Stimulated activated CD4-positive, alpha-beta T cell treated with anti-CD3 and anti-CD28 coated beads, Interleukin-1b, Interleukin-23, amount 100 ng/mL, for 4 hours (primary cell): ENCODE data around the gene MYO5C.

Experiments
- DNase-seq, 2 donors: peaks; one replicate each; pipeline ENCODE4 v3.0.0-alpha.2; 2020; ENCODE audit warnings: low read depth in 2 of 2

MYO5C gene, protein sequence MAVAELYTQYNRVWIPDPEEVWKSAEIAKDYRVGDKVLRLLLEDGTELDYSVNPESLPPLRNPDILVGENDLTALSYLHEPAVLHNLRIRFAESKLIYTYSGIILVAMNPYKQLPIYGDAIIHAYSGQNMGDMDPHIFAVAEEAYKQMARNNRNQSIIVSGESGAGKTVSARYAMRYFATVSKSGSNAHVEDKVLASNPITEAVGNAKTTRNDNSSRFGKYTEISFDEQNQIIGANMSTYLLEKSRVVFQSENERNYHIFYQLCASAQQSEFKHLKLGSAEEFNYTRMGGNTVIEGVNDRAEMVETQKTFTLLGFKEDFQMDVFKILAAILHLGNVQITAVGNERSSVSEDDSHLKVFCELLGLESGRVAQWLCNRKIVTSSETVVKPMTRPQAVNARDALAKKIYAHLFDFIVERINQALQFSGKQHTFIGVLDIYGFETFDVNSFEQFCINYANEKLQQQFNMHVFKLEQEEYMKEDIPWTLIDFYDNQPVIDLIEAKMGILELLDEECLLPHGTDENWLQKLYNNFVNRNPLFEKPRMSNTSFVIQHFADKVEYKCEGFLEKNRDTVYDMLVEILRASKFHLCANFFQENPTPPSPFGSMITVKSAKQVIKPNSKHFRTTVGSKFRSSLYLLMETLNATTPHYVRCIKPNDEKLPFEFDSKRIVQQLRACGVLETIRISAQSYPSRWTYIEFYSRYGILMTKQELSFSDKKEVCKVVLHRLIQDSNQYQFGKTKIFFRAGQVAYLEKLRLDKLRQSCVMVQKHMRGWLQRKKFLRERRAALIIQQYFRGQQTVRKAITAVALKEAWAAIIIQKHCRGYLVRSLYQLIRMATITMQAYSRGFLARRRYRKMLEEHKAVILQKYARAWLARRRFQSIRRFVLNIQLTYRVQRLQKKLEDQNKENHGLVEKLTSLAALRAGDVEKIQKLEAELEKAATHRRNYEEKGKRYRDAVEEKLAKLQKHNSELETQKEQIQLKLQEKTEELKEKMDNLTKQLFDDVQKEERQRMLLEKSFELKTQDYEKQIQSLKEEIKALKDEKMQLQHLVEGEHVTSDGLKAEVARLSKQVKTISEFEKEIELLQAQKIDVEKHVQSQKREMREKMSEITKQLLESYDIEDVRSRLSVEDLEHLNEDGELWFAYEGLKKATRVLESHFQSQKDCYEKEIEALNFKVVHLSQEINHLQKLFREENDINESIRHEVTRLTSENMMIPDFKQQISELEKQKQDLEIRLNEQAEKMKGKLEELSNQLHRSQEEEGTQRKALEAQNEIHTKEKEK (N-terminal part only)

DNA sequence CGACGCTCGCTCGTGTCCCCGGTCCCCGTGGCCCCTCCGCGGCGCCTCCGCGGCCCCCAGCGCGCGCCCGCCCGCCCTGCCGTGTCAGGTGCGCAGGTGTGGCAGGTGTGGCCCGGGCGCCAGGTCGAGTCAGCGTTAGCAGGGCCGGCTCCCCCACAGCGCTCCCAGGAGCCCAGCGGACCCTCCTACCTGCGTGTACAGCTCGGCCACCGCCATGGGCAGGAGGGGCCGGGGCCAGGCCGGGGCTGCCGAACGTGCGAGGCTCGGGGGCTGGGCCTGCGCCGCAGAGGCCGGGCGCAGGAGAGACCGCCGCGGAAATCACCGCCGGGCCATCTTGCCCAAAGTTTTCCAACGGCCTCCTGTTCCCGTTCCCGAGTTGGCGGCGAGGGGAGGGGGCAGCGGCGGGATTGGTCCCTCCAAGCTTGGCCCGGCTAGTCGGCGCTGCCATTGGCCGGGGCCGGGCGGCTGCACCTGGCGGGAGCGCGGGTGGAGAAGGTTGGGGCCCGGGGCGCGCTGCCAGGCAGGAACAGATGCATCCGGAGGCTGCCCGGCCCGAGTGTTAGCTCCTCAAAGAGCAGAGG is at the start of gene MYO5C:
Gene MYO5C (minus strand): TSS at position 384 of the 581 bp plus-strand sequence. CDS start 168 bp downstream, at position 216.
- no peak for DNase-seq

- no peak for DNase-seq
Measured at GRCh38 chr15:52344592-52344991, 49.0 kb upstream of the MYO5C start.

DNA sequence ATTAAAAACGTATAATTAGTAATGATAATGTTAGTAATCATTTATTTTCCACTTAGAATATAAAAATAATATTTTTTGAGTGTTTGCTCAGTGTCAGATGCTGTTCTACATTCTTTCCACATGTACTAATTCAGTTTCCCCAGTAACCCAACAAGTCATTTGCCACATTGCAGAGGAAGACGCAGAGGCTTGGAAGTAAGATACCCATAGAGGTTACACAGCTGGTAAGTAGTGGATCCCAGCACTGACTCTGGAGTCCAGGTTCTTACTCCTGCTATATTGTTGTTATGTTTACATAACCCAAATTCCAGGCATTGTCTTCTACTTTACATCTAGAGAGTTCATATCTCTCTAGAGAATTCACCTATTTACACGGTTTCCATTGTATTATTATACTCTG is 48.2 kb upstream of the MYO5C start:
- no peak for DNase-seq

GRCh38 chr15:52340093-52340492 is 44.5 kb upstream of the MYO5C start:
- no peak for DNase-seq

- no peak for DNase-seq
Measured at GRCh38 chr15:52338891-52339290, 43.3 kb upstream of the MYO5C start.

GRCh38 chr15:52338058-52338457 is 42.5 kb upstream of the MYO5C start:
- no peak for DNase-seq

- DNase-seq: no peak
Measured at GRCh38 chr15:52337198-52337853, 41.7 kb upstream of the MYO5C start.

GRCh38 chr15:52336529-52336928 is 40.9 kb upstream of the MYO5C start:
- no peak for DNase-seq

GRCh38 chr15:52334491-52335160 is 39.0 kb upstream of the MYO5C start:
- DNase-seq: no peak

DNA sequence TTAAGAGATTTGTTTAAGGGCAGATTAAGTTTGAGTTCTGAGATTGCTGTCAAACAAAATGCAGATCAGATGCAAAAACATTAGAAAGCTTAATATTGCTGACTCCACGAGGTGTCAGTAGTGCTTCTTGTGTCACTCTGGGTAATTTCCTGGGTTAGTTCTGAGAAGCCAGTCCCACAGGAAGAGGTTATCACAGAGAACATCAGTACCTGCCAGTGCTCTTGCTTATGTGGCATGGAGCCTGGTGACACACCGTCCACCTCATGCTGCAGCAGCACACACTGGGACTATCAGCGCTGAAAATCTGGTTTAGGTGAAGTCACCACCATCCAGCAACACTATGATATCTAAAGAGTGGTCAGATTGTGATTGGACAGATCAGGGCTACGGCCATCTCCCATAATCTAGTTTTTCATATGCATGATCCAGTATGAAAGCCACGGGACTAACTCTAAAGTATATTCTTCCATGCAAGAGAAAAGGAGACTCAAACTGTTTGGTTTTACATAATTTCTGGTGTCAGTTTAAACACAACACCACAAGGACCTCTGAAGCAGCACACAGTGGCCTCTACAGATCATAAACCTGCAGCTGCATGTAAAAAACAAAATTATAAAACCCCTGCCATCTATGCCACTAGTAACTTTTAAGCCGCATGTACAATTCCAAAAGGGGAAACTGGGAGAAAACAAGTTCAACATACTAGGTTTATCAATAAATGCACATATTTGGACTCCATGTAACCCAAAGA is 36.1 kb upstream of the MYO5C start:
- peak; percentile 5 to 37 for DNase-seq

GRCh38 chr15:52329987-52330386 is 34.4 kb upstream of the MYO5C start:
- no peak for DNase-seq

GRCh38 chr15:52329150-52329549 is 33.5 kb upstream of the MYO5C start:
- DNase-seq: no peak

GRCh38 chr15:52328680-52329079 is 33.1 kb upstream of the MYO5C start:
- DNase-seq: no peak

- DNase-seq: no peak
Measured at GRCh38 chr15:52326756-52327155, 31.2 kb upstream of the MYO5C start.

DNA sequence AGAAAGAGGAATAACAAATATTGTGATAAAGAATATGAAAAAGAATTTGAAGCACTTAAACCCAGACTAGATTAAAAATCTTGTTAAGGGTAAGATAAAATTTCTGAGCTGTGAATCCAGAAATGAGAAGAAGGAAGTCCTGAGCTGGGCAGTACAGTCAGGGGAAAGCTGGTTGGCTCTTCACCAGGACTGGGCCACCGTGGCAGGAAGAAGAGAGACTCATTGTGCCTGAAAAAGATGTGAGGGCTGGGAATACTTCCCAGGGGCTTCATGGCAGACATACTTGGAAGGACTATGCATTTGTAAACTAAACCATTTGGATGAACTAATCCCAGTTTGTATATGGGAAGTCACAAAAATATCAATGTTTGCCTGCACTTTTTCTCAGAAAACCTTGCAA is 28.5 kb upstream of the MYO5C start:
- no peak for DNase-seq

GRCh38 chr15:52318729-52319500 is 23.3 kb upstream of the MYO5C start:
- no peak for DNase-seq

GRCh38 chr15:52317688-52318087 is 22.1 kb upstream of the MYO5C start:
- DNase-seq: no peak

DNA sequence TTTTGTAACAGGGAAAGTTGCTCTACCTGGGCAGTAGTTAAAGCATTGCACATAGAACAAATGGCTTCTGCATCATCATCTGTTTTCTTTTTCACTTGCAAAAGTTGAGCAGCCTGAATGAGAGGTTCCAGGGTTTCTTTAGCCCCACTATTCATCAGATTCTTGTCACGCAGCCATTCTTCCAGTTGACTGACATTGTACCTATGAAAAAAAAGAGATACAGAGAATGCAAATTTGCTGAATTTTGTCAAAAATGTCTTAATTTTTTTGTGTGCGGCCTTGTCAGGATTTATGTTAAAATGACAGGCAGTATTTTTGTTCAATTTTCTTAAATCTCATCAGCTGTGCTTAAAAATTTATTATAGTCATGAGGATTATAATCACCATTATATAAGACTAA is 21.4 kb upstream of the MYO5C start:
- DNase-seq: no peak

DNA sequence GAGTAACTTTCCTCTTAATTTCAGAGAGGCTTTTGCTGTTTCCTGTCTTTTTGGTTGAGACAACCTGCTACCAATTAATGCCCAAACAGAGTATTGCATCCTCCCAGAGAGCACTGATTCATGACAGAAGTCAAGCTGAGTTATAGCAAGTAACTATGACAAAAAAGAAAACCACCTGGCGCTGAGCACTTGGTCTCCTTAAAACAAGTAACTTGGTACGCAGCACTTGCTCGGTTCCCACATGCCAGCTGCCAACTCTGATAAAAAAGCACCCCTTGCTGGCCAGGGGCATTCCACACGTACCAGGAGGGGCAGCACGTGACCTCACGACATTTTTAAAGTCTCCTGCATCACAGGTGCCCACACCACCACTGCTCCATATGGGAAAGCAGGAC is 13.5 kb upstream of the MYO5C start:
- DNase-seq: no peak
